HCT116 (cell line): ENCODE data around the gene CHST10.
"Not testable (repeated sequence)": the region's sequence is repeated elsewhere in the genome, so short reads cannot be mapped to it uniquely, and the experiment has no call there.

Experiments used
- CEBPB ChIP-seq: IDR thresholded peaks from 2 replicates; pipeline ENCODE4 v1.6.1; 2012; ENCODE audit warnings: low read depth
- EZH2 ChIP-seq: fragments of 200-600 bp; sonication (generic); IDR thresholded peaks from 2 replicates; pipeline ENCODE4 v1.6.1; 2017; ENCODE audit warnings: antibody characterized with exemption, mixed run types
- JUND ChIP-seq: IDR thresholded peaks from 2 replicates; pipeline ENCODE4 v1.6.1; 2012
- POLR2AphosphoS5 ChIP-seq: IDR thresholded peaks from 2 replicates; pipeline ENCODE4 v1.6.1; 2011; ENCODE audit warnings: mild to moderate bottlenecking, low read depth, low read length, moderate library complexity
- SP1 ChIP-seq: IDR thresholded peaks from 2 replicates; pipeline ENCODE4 v1.6.1; 2012; ENCODE audit warnings: low read depth
- SRF ChIP-seq: IDR thresholded peaks from 2 replicates; pipeline ENCODE4 v1.6.1; 2012; ENCODE audit warnings: low read depth
- ZFX ChIP-seq: fragments of 450-650 bp; IDR thresholded peaks from 2 replicates; pipeline ENCODE4 v1.6.1; 2017
- TF ChIP-seq, protein P1 (sequence below), 3 experiments: fragments of 200-600 bp in 1 of 3; sonication (generic) in 1 of 3; IDR thresholded peaks in 2 of 3; conservative IDR thresholded peaks in 1 of 3; 2 replicates each; pipeline ENCODE4 v1.5.1; 2012 to 2017; ENCODE audit warnings: low read depth in 2 of 3, low read length in 2 of 3, antibody characterized with exemption in 1 of 3, borderline replicate concordance in 1 of 3, control low read depth in 1 of 3, mild to moderate bottlenecking in 1 of 3, mixed read lengths in 1 of 3, mixed run types in 1 of 3, moderate library complexity in 1 of 3; ENCODE audit not compliant: insufficient read depth in 1 of 3

- TF ChIP-seq SRF, JUND, ZFX, EZH2, POLR2AphosphoS5, CEBPB, SP1: not testable (repeated sequence)
- TF ChIP-seq, protein P1, sequence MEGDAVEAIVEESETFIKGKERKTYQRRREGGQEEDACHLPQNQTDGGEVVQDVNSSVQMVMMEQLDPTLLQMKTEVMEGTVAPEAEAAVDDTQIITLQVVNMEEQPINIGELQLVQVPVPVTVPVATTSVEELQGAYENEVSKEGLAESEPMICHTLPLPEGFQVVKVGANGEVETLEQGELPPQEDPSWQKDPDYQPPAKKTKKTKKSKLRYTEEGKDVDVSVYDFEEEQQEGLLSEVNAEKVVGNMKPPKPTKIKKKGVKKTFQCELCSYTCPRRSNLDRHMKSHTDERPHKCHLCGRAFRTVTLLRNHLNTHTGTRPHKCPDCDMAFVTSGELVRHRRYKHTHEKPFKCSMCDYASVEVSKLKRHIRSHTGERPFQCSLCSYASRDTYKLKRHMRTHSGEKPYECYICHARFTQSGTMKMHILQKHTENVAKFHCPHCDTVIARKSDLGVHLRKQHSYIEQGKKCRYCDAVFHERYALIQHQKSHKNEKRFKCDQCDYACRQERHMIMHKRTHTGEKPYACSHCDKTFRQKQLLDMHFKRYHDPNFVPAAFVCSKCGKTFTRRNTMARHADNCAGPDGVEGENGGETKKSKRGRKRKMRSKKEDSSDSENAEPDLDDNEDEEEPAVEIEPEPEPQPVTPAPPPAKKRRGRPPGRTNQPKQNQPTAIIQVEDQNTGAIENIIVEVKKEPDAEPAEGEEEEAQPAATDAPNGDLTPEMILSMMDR (IDR thresholded peaks at IDR 0.05 in 2 of 3, conservative IDR thresholded peaks at IDR 0.05 in 1 of 3; ENCODE audit: borderline replicate concordance in 1 of 3, insufficient read depth in 1 of 3, low read depth in 2 of 3, low read length in 2 of 3), result not testable (repeated sequence)
These were observed 38.9 kb upstream of the CHST10 start for GRCh38 chr2:100456357-100456756.
